C4-2B (cell line): ENCODE results near the gene CDH23.

Experiments used
- ZFX ChIP-seq: fragments of 450-650 bp; IDR thresholded peaks from 2 replicates; pipeline ENCODE4 v1.6.1; 2017
- TF ChIP-seq, protein P1 (sequence below): fragments of 450-650 bp; conservative IDR thresholded peaks from 2 replicates; pipeline ENCODE4 v1.5.1; 2017; ENCODE audit warnings: mild to moderate bottlenecking

DNA sequence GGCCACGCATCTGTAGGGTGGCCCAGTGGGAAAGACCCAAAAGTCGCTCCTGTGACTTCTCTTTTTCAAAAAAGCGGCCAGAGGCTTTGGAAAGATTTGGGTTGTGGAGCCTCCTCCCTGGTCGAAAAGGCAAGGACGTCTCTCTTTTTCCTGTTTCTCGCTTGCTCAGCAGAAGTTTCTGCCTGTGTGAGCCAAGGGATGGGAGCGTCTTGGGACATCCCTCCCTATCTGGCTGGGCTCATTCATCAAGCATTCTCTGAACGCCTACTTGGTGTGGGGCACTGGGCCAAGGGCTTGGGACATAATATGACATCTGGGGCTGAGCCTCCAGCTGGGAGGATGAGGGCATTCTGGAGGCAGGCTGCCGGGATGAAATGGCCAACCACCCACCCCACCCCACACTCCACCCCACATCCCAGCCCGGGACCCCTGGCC is 201.9 kb downstream of the CDH23 start:
- TF ChIP-seq, protein P1, sequence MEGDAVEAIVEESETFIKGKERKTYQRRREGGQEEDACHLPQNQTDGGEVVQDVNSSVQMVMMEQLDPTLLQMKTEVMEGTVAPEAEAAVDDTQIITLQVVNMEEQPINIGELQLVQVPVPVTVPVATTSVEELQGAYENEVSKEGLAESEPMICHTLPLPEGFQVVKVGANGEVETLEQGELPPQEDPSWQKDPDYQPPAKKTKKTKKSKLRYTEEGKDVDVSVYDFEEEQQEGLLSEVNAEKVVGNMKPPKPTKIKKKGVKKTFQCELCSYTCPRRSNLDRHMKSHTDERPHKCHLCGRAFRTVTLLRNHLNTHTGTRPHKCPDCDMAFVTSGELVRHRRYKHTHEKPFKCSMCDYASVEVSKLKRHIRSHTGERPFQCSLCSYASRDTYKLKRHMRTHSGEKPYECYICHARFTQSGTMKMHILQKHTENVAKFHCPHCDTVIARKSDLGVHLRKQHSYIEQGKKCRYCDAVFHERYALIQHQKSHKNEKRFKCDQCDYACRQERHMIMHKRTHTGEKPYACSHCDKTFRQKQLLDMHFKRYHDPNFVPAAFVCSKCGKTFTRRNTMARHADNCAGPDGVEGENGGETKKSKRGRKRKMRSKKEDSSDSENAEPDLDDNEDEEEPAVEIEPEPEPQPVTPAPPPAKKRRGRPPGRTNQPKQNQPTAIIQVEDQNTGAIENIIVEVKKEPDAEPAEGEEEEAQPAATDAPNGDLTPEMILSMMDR: no peak
- TF ChIP-seq ZFX: no peak
